Ectodermal cell (in vitro differentiated cells): Measurements from ENCODE around the gene ENTPD2.
A peak's percentile ranks its signal among the peaks of the same experiment; 100 is the strongest.

Experiments used
- H3K27ac ChIP-seq: 2 replicates; pipeline ENCODE4 v1.7.0; 2013; ENCODE audit warnings: mild to moderate bottlenecking, low read depth, low read length; ENCODE audit not compliant: insufficient read depth, poor library complexity, severe bottlenecking
- H3K27me3 ChIP-seq: 2 replicates; pipeline ENCODE4 v1.7.0; 2013; ENCODE audit warnings: mild to moderate bottlenecking, low read length; ENCODE audit not compliant: insufficient read depth, control insufficient read depth, poor library complexity, severe bottlenecking
- H3K36me3 ChIP-seq: one replicate; pipeline ENCODE4 v1.7.0; 2013; ENCODE audit warnings: low read length; ENCODE audit not compliant: control insufficient read depth, insufficient read depth
- H3K4me1 ChIP-seq: one replicate; pipeline ENCODE4 v1.7.0; 2013; ENCODE audit warnings: low read length; ENCODE audit not compliant: control insufficient read depth, insufficient read depth
- H3K4me3 ChIP-seq: 2 replicates; pipeline ENCODE4 v1.7.0; 2013; ENCODE audit warnings: low read depth, low read length, control low read depth; ENCODE audit not compliant: insufficient read depth
- H3K9me3 ChIP-seq: 2 replicates; pipeline ENCODE4 v1.7.0; 2013; ENCODE audit warnings: mild to moderate bottlenecking, low read length, moderate library complexity; ENCODE audit not compliant: control insufficient read depth
- WGBS, 2 experiments: methylation state at CpG; one replicate each; pipeline ENCODE4 v1.1.7; 2013; ENCODE audit warnings: missing lambda C conversion rate in 2 of 2; 5-methylcytosine and 5-hydroxymethylcytosine counted together

The ENTPD2 gene

GRCh38 chr9:137052293-137052692, 1.6 kb downstream of the ENTPD2 start:
- Histone ChIP-seq H3K9me3 (no peaks in the 10 kb centered on the region), H3K4me3 (no peak overlapping the region), H3K4me1 (peaks cover 10% of the 10 kb centered on the region), H3K27ac (no peak overlapping the region), H3K27me3 (peaks cover 96% of the 10 kb centered on the region), H3K36me3 (no peaks in the 10 kb centered on the region)
- WGBS, 2 experiments, result 85% methylated on average over 8 of the region's 8 CpGs

GRCh38 chr9:137051145-137051724, 2.6 kb downstream of the ENTPD2 start:
- Histone ChIP-seq H3K9me3 (no peaks in the 10 kb centered on the region), H3K4me1 (peaks cover 10% of the 10 kb centered on the region), H3K27ac (no peak overlapping the region), H3K4me3 (no peak overlapping the region), H3K36me3 (no peaks in the 10 kb centered on the region), H3K27me3 (peaks cover 99% of the 10 kb centered on the region)
- WGBS, 2 experiments, result 93% methylated on average over 17 of the region's 17 CpGs

GRCh38 chr9:137050570-137050969, 3.3 kb downstream of the ENTPD2 start:
- H3K27me3 ChIP-seq, result peaks cover 100% of the 10 kb centered on the region
- no peak overlapping the region for H3K4me3 ChIP-seq
- no peak overlapping the region for H3K27ac ChIP-seq
- no peaks in the 10 kb centered on the region for H3K9me3 ChIP-seq
- H3K4me1 ChIP-seq, result peaks cover 5% of the 10 kb centered on the region
- 78 to 80% methylated on average over 5 of the region's 5 CpGs for WGBS, 2 experiments
- no peaks in the 10 kb centered on the region for H3K36me3 ChIP-seq

GRCh38 chr9:137049544-137050449, 4.1 kb downstream of the ENTPD2 start:
- Histone ChIP-seq H3K4me3 (no peak overlapping the region), H3K27ac (no peak overlapping the region), H3K27me3 (peaks cover 100% of the 10 kb centered on the region), H3K4me1 (peaks cover 6% of the 10 kb centered on the region), H3K9me3 (no peaks in the 10 kb centered on the region), H3K36me3 (no peaks in the 10 kb centered on the region)
- WGBS, 2 experiments, result 46 to 47% methylated on average over 38 of the region's 38 CpGs

GRCh38 chr9:137048655-137049543, 5.0 kb downstream of the ENTPD2 start:
- Histone ChIP-seq H3K9me3 (no peaks in the 10 kb centered on the region), H3K36me3 (no peaks in the 10 kb centered on the region), H3K27me3 (peaks cover 100% of the 10 kb centered on the region), H3K4me3 (no peak overlapping the region), H3K27ac (no peak overlapping the region), H3K4me1 (peaks cover 9% of the 10 kb centered on the region)
- whole genome bisulfite sequencing, 2 experiments, result 54% methylated on average over 72 of the region's 72 CpGs

- no peaks in the 10 kb centered on the region for H3K36me3 ChIP-seq
- no peaks in the 10 kb centered on the region for H3K9me3 ChIP-seq
- H3K27me3 ChIP-seq, result peaks cover 76% of the 10 kb centered on the region
- 1% methylated on average over 57 of the region's 57 CpGs for WGBS, 2 experiments
- H3K4me1 ChIP-seq, result peaks cover 9% of the 10 kb centered on the region
- no peak within 1 kb of the TSS for H3K27ac ChIP-seq
- H3K4me3 ChIP-seq, result peak within 1 kb of the TSS; percentile 56
These were observed 7.6 kb downstream of the ENTPD2 start, which contains the start of gene NPDC1 for GRCh38 chr9:137046088-137046787. NPDC1 (minus strand) TSS chr9:137046177; CDS start chr9:137045989, 188 bp downstream.

GRCh38 chr9:137045294-137046087, 8.4 kb downstream of the ENTPD2 start:
- no peaks in the 10 kb centered on the region for H3K9me3 ChIP-seq
- H3K4me3 ChIP-seq, result peak overlapping the region; percentile 56
- peaks cover 69% of the 10 kb centered on the region for H3K27me3 ChIP-seq
- H3K36me3 ChIP-seq, result no peaks in the 10 kb centered on the region
- 6% methylated on average over 96 of the region's 96 CpGs for WGBS, 2 experiments
- H3K27ac ChIP-seq, result no peak overlapping the region
- H3K4me1 ChIP-seq, result peaks cover 9% of the 10 kb centered on the region

- 76 to 80% methylated on average over 18 of the region's 18 CpGs for WGBS, 2 experiments
- Histone ChIP-seq H3K27ac (no peak overlapping the region), H3K36me3 (no peaks in the 10 kb centered on the region), H3K27me3 (peaks cover 60% of the 10 kb centered on the region), H3K4me1 (peaks cover 9% of the 10 kb centered on the region), H3K4me3 (peak overlapping the region; percentile 56), H3K9me3 (no peaks in the 10 kb centered on the region)
These were observed 9.2 kb downstream of the ENTPD2 start for GRCh38 chr9:137044502-137045177.
